Measurements from ENCODE around the gene ARL6IP5. TPM values are rescaled to one million over a fixed set of nuclear protein-coding genes. Genes with fewer than 3 reads are reported as not detected.

Gene ARL6IP5
- total RNA-seq, 1 experiment from 2014 or later, result 16.9 TPM

- no peaks in the 10 kb centered on the region for H3K9me3 ChIP-seq (ENCODE audit: control insufficient read depth, low read depth, low read length)
- H3K9me3 Mint-ChIP-seq, result no peaks in the 10 kb centered on the region
- DNase-seq, result no peak
- no peak overlapping the region for H3K27ac ChIP-seq (ENCODE audit: insufficient read length, low read depth, low read length)
- no peaks in the 10 kb centered on the region for H3K4me1 Mint-ChIP-seq
- H3K79me2 ChIP-seq (ENCODE audit: insufficient read depth, low read length), result no peaks in the 10 kb centered on the region
- peaks cover 0 to 13% (median 0%) of the 10 kb centered on the region in 3 experiments; a peak in 1 of 7 replicates for H3K36me3 Mint-ChIP-seq (ENCODE audit: insufficient read depth in 1 of 3, low read depth in 3 of 3)
- no peaks in the 10 kb centered on the region for H3K27me3 ChIP-seq (ENCODE audit: insufficient read depth, low read length)
- H4K5ac ChIP-seq (ENCODE audit: insufficient read length, low read depth, low read length), result no peak overlapping the region
- H4K91ac ChIP-seq (ENCODE audit: insufficient read length, low read depth, low read length), result no peak overlapping the region
- no peak overlapping the region for H3K4me2 ChIP-seq (ENCODE audit: insufficient read depth, insufficient read length, low read length)
- H2BK120ac ChIP-seq (ENCODE audit: low read depth, low read length, poor library complexity, severe bottlenecking), result no peak overlapping the region
- H2BK5ac ChIP-seq (ENCODE audit: insufficient read length, low read length), result no peak overlapping the region
- H2BK12ac ChIP-seq (ENCODE audit: insufficient read length, low read depth, low read length), result no peak overlapping the region
- no peak overlapping the region for H2BK20ac ChIP-seq (ENCODE audit: low read depth, low read length, poor library complexity, severe bottlenecking)
- no peaks in the 10 kb centered on the region for H4K20me1 ChIP-seq (ENCODE audit: control insufficient read depth, insufficient read depth, insufficient read length)
- no peaks in the 10 kb centered on the region for H3K4me1 ChIP-seq (ENCODE audit: insufficient read depth, low read length)
- no peaks in the 10 kb centered on the region for H3K79me1 ChIP-seq (ENCODE audit: insufficient read depth, low read depth, low read length, poor library complexity, severe bottlenecking)
- H3K27me3 Mint-ChIP-seq (ENCODE audit: low read depth), result no peaks in the 10 kb centered on the region
- no peak overlapping the region for H3K9ac ChIP-seq (ENCODE audit: extremely low read depth, insufficient read length, low read length)
- H3K4ac ChIP-seq (ENCODE audit: low read depth, low read length), result no peak overlapping the region
- no peaks in the 10 kb centered on the region for H3K23me2 ChIP-seq (ENCODE audit: insufficient read length, low read depth, low read length, poor library complexity, severe bottlenecking)
- H2BK15ac ChIP-seq (ENCODE audit: low read depth, low read length), result no peak overlapping the region
- no peak overlapping the region for H4K8ac ChIP-seq (replicated peaks; ENCODE audit: insufficient read length, low read depth, low read length)
- H3K27ac Mint-ChIP-seq, result no peak overlapping the region
- H3T11ph ChIP-seq (ENCODE audit: low read length), result no peak overlapping the region
- no peak overlapping the region for H2AFZ ChIP-seq (ENCODE audit: low read length)
- no peak overlapping the region for H3K14ac ChIP-seq (ENCODE audit: insufficient read depth, low read length)
- no peak overlapping the region for H3K4me3 Mint-ChIP-seq
- H3K23ac ChIP-seq (ENCODE audit: insufficient read length, low read depth, low read length), result no peak overlapping the region
- WGBS (ENCODE audit: extremely low coverage, insufficient read length, low lambda C conversion rate), result no CpG with 5 or more reads among the region's 8 CpGs
- H3K56ac ChIP-seq (ENCODE audit: insufficient read length, low read depth, low read length), result no peak overlapping the region
- no peak overlapping the region for H3K18ac ChIP-seq (ENCODE audit: insufficient read length, low read depth, low read length)
- TF ChIP-seq, protein P1, sequence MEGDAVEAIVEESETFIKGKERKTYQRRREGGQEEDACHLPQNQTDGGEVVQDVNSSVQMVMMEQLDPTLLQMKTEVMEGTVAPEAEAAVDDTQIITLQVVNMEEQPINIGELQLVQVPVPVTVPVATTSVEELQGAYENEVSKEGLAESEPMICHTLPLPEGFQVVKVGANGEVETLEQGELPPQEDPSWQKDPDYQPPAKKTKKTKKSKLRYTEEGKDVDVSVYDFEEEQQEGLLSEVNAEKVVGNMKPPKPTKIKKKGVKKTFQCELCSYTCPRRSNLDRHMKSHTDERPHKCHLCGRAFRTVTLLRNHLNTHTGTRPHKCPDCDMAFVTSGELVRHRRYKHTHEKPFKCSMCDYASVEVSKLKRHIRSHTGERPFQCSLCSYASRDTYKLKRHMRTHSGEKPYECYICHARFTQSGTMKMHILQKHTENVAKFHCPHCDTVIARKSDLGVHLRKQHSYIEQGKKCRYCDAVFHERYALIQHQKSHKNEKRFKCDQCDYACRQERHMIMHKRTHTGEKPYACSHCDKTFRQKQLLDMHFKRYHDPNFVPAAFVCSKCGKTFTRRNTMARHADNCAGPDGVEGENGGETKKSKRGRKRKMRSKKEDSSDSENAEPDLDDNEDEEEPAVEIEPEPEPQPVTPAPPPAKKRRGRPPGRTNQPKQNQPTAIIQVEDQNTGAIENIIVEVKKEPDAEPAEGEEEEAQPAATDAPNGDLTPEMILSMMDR (conservative IDR thresholded peaks at IDR 0.05), result no peak
- no peak overlapping the region for H2AK5ac ChIP-seq (ENCODE audit: insufficient read length, low read length)
Observed at GRCh38 chr3:69104586-69104985, 19.8 kb downstream of the ARL6IP5 start.

All from H9 (cell line).